GM21576 (cell line): Measurements from ENCODE around the gene KRT35.

Experiments
- ATAC-seq: cut with Tn5 transposase; IDR thresholded peaks from one replicate; pipeline ENCODE4 v1.9.1; 2021; ENCODE audit warnings: mild to moderate bottlenecking, moderate library complexity; ENCODE audit not compliant: unreplicated experiment

The KRT35 gene

DNA sequence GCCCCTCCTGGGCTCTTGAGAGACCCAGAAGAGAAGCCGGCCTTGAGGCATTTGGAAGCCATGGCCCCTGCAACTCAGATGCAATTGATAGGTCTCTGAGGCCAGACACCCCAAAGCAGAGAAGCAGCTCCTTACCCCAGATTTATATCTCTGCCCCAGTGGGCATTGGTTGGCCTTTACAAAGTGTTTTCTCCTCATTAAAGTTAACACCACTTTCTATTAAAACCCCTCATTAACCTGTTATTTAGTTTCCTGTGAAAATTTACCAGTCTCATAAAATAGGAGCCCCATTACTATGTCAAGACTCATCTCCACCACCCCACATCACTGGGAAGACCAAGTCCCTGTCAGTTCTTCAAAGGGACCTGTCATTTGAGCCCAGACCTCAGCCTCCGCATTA, at the start of gene KRT35:
Gene KRT35 (minus strand): TSS at position 116 of the 400 bp plus-strand sequence. CDS start 54 bp downstream, at position 62.
- no peak for ATAC-seq

DNA sequence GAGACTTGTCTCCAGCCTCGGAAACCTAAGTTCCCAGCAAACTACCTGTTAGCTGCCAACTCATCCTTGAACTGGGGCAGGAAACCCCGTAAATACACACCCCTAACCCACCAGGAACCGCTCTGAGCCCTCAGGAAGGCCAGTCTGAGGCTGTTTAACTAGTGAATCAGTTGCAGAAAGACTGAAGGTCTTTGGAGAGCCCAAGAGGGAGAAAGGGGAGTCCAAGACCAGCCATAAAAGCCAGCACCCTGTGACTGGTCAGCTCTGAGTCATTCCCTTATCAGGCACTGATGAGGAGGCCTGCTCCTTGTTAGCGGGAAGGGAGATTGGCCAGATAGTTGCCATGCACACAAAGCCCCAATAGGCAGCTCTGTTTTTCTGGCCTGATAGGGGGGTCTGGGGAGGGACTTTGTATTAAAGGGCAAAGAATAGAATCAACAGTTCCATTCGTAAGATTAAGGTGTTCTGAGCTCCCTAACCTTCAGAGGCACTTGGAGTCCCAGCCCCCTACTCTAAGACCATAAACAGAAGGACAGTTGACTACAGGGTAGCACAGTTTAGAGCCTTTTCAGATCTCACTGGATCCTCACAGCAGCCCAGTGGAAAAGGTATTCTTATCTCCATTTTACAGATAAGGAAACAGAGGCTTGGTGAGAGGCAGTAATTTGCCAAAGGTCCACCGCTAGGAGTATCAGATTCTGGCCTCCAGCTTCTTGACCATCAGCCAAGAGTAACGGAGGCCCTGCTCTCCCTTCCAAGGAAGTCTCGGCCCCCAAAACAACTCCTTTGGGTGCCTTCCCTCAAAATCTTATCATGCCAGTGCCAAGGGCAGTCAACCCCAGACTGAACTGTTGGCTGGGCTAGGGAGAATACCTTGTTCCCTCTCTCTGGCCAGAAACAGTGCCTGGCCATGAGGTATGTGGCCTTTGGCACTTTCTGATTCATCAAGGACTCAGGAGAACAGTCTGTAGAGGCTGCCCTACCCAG, 49.4 kb upstream of the KRT35 start:
- no peak for ATAC-seq

- ATAC-seq, result no peak
These were observed 48.6 kb upstream of the KRT35 start for GRCh38 chr17:41529491-41529915.

GRCh38 chr17:41528959-41529353, 48.0 kb upstream of the KRT35 start:
- ATAC-seq, result no peak

- ATAC-seq, result no peak
These were observed 46.4 kb upstream of the KRT35 start for GRCh38 chr17:41527063-41528023.

GRCh38 chr17:41524261-41524660, 43.3 kb upstream of the KRT35 start:
- no peak for ATAC-seq

- no peak for ATAC-seq
These were observed 42.8 kb upstream of the KRT35 start for GRCh38 chr17:41523787-41524186.

- ATAC-seq, result no peak
These were observed 42.3 kb upstream of the KRT35 start for GRCh38 chr17:41523225-41523593.

- ATAC-seq, result no peak
These were observed 41.6 kb upstream of the KRT35 start for GRCh38 chr17:41522301-41523224.

DNA sequence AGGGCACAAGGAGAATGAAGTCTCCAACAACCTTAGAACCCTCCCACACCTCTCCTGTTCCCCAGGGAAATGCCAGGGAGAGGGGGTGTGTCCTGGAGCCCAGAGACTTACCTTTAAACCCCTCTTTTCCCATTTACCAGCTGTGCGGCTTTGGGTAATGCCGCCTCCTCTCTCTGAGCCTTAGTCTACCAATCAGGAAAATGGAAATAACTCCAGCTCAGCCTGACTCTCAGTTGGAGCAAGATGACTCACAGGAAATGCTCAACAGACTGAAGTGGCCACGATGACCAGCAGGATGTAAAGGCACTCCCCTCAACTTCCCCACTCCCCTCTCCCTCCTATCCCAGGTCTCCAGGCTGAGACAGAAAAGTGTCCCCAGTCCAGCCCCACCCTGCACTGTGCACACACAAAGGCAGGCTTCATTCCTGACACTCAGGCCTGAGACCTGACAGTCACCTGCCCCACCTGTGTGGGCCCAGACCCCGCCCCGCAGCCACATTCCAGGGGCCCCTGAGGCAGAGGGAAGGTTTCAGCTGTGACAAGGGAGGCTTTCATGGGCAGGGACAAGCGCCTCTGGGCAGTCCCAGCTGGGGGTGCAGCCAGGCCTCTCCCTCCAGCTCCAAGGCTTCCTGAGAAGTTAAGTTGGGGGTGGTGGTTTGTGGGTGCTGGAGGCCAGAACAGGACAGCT, 40.8 kb upstream of the KRT35 start:
- no peak for ATAC-seq

- no peak for ATAC-seq
These were observed 40.0 kb upstream of the KRT35 start for GRCh38 chr17:41520821-41521521.

- no peak for ATAC-seq
These were observed 38.7 kb upstream of the KRT35 start for GRCh38 chr17:41519501-41520224.

DNA sequence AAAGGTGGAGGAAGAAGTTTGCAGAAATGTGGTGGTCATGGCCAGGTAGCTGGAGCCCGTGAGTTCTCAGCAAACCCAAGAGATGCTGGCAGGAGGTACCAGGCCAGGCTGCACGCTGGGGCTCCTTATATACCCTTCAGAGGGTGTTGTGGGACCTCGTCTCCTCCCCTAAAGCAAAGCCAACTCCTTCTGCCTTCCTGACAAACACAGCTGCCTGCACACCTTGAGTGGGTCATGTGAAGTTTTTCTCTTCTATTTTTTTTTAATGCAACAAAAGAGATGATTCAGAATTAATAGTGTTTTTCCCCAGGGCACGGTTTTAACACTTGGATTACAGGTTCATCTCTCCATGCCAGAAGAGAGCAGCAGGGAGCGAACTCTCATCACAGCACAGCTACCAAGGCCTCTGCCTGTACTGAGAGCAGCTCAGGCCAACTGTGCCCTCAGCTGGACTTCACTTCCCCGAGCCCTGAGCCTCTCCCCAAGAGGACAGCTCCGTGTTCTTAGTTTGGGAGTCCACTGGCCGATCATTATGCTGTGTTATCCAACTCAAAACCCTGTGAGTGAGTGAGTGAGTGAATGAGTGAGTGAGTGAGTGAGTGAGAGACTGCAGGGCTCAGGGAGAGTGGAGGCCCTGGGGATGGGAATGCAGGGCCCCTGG, 38.0 kb upstream of the KRT35 start, which contains the start of gene KRT15:
Gene KRT15 (minus strand): TSS at position 102 of the 661 bp plus-strand sequence. CDS start 63 bp downstream, at position 39.
- ATAC-seq, result no peak

DNA sequence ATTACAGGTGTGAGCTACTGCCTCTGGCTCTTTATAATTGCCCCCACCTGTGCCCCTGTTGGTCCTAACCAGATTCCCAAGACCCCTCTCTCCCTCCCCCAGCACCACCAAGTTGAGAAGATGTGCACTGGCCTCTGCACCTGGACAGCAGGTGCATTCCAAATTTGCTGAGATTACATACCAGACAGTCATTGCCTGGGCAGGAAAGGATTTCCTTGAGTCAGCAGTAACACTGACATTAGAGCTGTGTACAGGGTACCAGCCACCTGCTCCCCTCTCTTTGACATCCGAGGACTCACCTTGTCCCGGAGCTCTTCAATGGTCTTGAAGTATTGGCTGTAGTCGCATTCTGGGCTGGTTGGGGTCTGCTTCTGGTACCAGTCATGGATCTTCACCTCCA, 37.1 kb upstream of the KRT35 start:
- no peak for ATAC-seq

DNA sequence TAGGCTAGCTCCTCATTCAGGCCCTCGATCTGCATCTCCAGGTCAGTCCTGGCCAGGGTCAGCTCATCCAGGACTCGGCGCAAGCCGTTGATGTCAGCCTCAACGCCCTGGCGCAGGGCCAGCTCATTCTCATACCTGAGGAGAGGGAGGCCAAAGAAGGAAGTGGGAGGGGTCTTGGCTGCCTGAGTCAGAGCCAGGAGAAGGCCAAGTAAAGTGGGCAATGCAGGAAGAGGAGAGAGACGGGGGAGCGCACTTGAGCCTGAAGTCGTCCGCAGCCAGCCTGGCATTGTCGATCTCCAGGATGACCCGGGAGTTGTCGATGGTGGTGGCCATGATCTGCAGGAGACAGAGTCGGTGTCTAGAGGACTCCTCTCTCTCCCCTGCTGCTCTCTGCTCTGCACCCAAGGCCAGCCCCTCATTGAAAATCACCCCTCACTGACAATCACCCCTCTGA, 35.9 kb upstream of the KRT35 start:
- no peak for ATAC-seq

DNA sequence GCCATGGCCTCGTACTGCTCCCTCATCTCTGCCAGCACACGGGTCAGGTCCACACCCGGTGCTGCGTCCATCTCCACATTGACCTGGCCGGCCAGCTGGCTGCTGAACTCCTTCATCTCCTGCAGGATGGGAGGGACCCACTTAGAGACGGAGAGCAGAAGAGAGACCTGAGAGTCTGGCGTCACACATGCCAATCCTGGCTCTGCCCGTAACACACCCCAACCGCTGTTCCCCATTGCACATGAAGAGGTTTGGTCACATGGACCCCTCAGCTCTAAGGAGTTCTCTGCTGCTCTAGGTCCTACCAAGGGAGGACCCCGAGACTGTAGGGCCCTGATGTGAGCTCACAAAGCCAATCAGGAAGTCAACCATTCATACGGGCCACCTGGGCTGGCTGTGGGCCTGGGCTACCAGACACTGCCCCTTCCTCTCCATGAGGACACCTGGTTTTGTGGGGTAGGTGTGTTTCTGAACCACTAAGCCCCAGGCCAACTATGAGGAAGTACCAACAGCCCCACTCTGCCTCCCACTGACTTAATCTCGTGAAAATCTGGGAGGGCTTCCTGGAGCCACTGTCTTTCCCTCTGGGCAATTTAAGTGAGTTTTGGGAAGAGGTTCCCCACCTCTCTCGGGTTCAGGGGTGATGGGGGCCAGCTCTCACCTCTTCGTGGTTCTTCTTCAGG, 35.3 kb upstream of the KRT35 start:
- ATAC-seq, result no peak

DNA sequence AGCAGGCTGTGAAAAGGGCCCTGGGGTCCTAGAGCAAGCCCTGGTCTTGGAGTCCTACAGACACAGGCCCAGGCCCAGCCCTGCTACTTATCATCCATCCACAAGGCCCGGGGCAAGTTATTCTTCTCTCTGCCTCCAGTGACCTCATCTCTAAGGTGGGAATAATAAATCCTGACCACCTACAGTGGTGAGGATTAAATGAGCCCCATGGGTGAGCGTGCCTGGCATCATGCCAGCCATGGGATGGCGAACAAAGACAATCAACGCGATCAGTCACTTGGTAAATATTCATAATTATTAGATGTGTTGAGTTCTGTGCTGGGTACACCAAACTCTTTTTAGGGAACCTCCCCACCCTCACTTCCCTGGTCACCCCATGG, 32.2 kb upstream of the KRT35 start:
- no peak for ATAC-seq
